KMS-11 (cell line): Measurements from ENCODE around the gene ADGRG6.
"Not testable (repeated sequence)": the region's sequence is repeated elsewhere in the genome, so short reads cannot be mapped to it uniquely, and the experiment has no call there.

Experiments
- H2AFZ ChIP-seq: fragments of 200-600 bp; sonication (generic); 2 replicates; pipeline ENCODE4 v1.6.1; 2016; ENCODE audit warnings: antibody characterized with exemption, mixed run types, low read depth
- H3K27ac ChIP-seq: fragments of 200-600 bp; sonication (generic); 2 replicates; pipeline ENCODE4 v1.6.1; 2016; ENCODE audit warnings: mild to moderate bottlenecking, mixed run types
- H3K27me3 ChIP-seq: fragments of 200-600 bp; sonication (generic); 2 replicates; pipeline ENCODE4 v1.6.1; 2017; ENCODE audit warnings: mild to moderate bottlenecking, low read depth, mixed run types, moderate library complexity; ENCODE audit not compliant: insufficient read depth
- H3K36me3 ChIP-seq: fragments of 200-600 bp; sonication (generic); 2 replicates; pipeline ENCODE4 v1.6.1; 2017; ENCODE audit warnings: mild to moderate bottlenecking, mixed run types; ENCODE audit not compliant: insufficient read depth
- H3K4me1 ChIP-seq: fragments of 200-600 bp; sonication (generic); 2 replicates; pipeline ENCODE4 v1.6.1; 2016; ENCODE audit warnings: mild to moderate bottlenecking, low read depth, mixed run types; ENCODE audit not compliant: poor library complexity, severe bottlenecking
- H3K4me2 ChIP-seq: fragments of 200-600 bp; sonication (generic); 2 replicates; pipeline ENCODE4 v1.7.0; 2016; ENCODE audit warnings: mild to moderate bottlenecking, mixed run types
- H3K4me3 ChIP-seq: fragments of 200-600 bp; sonication (generic); IDR thresholded peaks from 2 replicates; pipeline ENCODE4 v1.6.1; 2017; ENCODE audit warnings: low read depth, low read length, mixed read lengths; ENCODE audit not compliant: insufficient read depth
- H3K79me2 ChIP-seq: fragments of 200-600 bp; sonication (generic); 2 replicates; pipeline ENCODE4 v1.6.1; 2016; ENCODE audit warnings: low read depth, mixed run types; ENCODE audit not compliant: insufficient read depth
- H3K9ac ChIP-seq: fragments of 200-600 bp; sonication (generic); 2 replicates; pipeline ENCODE4 v1.6.1; 2016; ENCODE audit warnings: mild to moderate bottlenecking, mixed run types
- H4K20me1 ChIP-seq: fragments of 200-600 bp; sonication (generic); 2 replicates; pipeline ENCODE4 v1.6.1; 2016; ENCODE audit warnings: mild to moderate bottlenecking, mixed run types; ENCODE audit not compliant: insufficient read depth
- TF ChIP-seq, protein P1 (sequence below): fragments of 200-600 bp; sonication (generic); conservative IDR thresholded peaks from 2 replicates; pipeline ENCODE4 v1.6.1; 2017; ENCODE audit warnings: low read depth, mild to moderate bottlenecking, antibody characterized with exemption, low read length, moderate library complexity, mixed read lengths

ADGRG6 gene

DNA sequence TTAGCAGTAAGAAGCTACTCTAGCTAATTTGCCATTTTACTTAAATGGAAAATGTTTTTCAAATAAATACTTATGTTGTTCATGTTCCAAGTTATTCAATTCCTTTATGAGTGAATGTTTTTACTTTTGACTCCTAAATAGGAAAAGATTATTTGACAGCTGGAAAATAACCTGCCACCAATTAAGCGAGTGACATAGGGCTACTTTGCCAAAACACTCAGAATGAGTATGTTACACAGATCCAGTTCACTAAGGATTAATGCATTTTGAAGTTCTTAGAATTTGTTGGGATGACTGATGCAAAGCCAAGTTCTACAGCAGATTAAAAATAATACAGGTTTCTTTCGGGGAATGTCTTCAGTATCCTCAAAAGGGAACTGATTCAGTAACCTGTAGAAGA is 144.4 kb downstream of the ADGRG6 start:
- Histone ChIP-seq H3K27me3 (no peaks in the 10 kb centered on the region), H3K4me1 (no peaks in the 10 kb centered on the region), H3K4me3 (no peak overlapping the region), H3K4me2 (no peak overlapping the region), H4K20me1 (no peaks in the 10 kb centered on the region), H3K9ac (no peak overlapping the region), H3K36me3 (no peaks in the 10 kb centered on the region), H2AFZ (no peak overlapping the region), H3K79me2 (no peaks in the 10 kb centered on the region), H3K27ac (no peak overlapping the region)
- TF ChIP-seq, protein P1, sequence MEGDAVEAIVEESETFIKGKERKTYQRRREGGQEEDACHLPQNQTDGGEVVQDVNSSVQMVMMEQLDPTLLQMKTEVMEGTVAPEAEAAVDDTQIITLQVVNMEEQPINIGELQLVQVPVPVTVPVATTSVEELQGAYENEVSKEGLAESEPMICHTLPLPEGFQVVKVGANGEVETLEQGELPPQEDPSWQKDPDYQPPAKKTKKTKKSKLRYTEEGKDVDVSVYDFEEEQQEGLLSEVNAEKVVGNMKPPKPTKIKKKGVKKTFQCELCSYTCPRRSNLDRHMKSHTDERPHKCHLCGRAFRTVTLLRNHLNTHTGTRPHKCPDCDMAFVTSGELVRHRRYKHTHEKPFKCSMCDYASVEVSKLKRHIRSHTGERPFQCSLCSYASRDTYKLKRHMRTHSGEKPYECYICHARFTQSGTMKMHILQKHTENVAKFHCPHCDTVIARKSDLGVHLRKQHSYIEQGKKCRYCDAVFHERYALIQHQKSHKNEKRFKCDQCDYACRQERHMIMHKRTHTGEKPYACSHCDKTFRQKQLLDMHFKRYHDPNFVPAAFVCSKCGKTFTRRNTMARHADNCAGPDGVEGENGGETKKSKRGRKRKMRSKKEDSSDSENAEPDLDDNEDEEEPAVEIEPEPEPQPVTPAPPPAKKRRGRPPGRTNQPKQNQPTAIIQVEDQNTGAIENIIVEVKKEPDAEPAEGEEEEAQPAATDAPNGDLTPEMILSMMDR, result no peak

DNA sequence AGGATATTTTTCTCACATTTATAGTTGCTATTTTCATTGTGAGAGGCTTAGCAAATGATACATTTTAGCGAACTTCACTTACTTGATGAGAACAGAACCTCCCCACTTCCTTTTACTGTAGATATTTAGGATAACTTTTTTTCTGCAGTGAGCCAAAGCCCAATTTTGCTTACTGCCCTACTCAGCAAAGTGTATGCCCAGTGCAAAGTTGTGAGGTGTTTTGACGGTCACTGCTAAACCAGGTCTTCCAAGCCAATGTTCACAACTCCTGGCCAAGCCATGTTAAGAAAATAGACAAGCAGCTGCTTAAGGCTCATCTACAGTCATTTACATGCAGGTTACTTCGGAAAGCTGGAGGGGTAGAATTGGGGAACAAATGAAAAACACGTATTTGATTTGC is 144.8 kb downstream of the ADGRG6 start:
- H2AFZ ChIP-seq, result no peak overlapping the region
- no peaks in the 10 kb centered on the region for H3K36me3 ChIP-seq
- no peak overlapping the region for H3K4me3 ChIP-seq
- H3K9ac ChIP-seq, result no peak overlapping the region
- TF ChIP-seq, protein P1, result no peak
- H3K4me2 ChIP-seq, result no peak overlapping the region
- H3K79me2 ChIP-seq, result no peaks in the 10 kb centered on the region
- no peaks in the 10 kb centered on the region for H3K4me1 ChIP-seq
- no peaks in the 10 kb centered on the region for H4K20me1 ChIP-seq
- H3K27ac ChIP-seq, result no peak overlapping the region
- H3K27me3 ChIP-seq, result no peaks in the 10 kb centered on the region

DNA sequence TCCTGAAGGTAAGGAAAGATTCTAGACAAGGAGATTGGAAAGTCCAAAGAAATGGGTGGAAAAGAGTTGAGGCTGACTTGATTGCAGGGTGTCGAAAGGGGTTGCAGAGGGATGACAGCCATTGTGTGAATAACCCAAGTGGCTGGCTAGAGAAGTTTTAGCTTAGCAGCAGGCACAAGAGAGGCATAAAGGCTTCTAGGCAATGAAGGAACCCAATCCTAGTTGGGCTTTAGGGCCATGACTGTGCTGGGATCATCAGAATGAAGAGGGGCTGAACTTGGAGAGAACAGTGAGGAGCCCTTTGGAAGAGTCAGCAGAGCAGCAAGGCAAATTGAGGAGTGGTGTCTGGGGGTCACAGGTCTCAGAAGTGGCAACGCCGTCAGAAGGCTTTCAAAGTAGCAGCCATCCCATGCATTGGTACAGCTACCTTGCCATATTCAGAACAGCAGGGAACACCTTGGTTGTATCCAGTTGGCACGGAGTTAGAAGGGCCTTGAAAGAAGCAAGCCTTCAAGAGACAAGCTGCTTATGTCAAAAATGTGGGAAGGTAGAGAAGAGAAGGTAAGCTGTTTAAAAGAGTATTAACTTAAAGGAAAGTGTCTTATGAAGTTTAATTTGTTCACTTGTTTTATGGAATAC is 146.4 kb downstream of the ADGRG6 start:
- H3K36me3 ChIP-seq, result no peaks in the 10 kb centered on the region
- H3K79me2 ChIP-seq, result no peaks in the 10 kb centered on the region
- no peak overlapping the region for H2AFZ ChIP-seq
- no peak overlapping the region for H3K4me3 ChIP-seq
- TF ChIP-seq, protein P1, result no peak
- H3K27ac ChIP-seq, result no peak overlapping the region
- H3K9ac ChIP-seq, result no peak overlapping the region
- no peaks in the 10 kb centered on the region for H3K4me1 ChIP-seq
- H4K20me1 ChIP-seq, result no peaks in the 10 kb centered on the region
- no peaks in the 10 kb centered on the region for H3K27me3 ChIP-seq
- H3K4me2 ChIP-seq, result no peak overlapping the region

DNA sequence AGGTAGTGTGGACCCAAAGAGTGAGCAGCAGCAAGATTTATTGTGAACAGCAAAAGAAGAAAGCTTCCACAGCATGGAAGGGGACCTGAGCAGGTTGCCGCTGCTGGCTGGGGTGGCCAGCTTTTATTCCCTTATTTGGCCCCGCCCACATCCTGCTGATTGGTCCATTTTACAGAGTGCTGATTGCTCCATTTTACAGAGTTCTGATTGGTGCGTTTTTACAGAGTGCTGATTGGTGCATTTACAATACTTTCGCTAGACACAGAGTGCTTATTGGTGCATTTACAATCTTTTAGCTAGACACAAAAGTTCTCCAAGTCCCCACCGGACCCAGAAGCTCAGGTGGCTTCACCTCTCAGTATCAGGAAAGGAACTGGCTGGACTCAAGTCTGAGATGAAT is 149.0 kb downstream of the ADGRG6 start:
- H3K4me2 ChIP-seq, H3K36me3 ChIP-seq, H3K9ac ChIP-seq, H3K27ac ChIP-seq, H4K20me1 ChIP-seq, H3K4me1 ChIP-seq, H3K79me2 ChIP-seq, H3K27me3 ChIP-seq, H3K4me3 ChIP-seq, H2AFZ ChIP-seq: not testable (repeated sequence)

DNA sequence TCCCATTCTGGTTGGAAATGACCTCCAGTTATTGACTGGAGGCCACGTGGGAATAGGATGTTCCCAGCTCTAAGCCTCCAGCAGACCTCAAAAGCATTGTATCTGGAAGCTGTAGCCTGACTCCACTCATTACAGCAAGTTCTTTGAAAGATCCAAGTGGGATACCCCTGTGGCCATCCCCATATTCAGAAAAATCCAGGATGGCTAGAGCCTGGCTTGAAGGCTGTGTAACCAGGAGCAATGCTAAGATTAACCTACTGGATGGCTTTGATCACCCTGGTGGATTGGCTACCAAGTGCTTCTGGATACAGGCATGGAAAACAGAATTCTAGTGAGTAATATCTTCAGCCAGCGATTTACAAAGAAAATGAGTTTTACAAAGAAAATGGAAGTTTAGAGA is 151.2 kb downstream of the ADGRG6 start:
- TF ChIP-seq, protein P1, result no peak
- H3K4me2 ChIP-seq, result no peak overlapping the region
- no peak overlapping the region for H3K9ac ChIP-seq
- H2AFZ ChIP-seq, result no peak overlapping the region
- H3K4me3 ChIP-seq, result no peak overlapping the region
- no peaks in the 10 kb centered on the region for H4K20me1 ChIP-seq
- peaks cover 13% of the 10 kb centered on the region for H3K4me1 ChIP-seq
- no peaks in the 10 kb centered on the region for H3K36me3 ChIP-seq
- no peaks in the 10 kb centered on the region for H3K27me3 ChIP-seq
- H3K27ac ChIP-seq, result no peak overlapping the region
- no peaks in the 10 kb centered on the region for H3K79me2 ChIP-seq

DNA sequence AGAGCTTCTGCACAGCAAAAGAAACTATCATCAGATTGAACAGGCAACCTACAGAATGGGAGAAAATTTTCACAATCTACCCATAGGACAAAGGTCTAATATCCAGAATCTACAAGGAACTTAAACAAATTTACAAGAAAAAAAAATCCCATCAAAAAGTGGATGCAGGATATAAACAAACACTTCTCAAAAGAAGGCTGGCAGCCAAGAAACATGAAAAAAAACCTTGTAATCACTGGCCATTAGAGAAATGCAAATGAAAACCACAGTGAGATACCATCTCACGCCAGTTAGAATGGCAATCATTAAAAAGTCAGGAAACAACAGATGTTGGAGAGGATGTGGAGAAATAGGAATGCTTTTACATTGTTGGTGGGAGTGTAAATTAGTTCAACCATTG is 152.4 kb downstream of the ADGRG6 start:
- H4K20me1 ChIP-seq, H3K4me2 ChIP-seq: not testable (repeated sequence)

DNA sequence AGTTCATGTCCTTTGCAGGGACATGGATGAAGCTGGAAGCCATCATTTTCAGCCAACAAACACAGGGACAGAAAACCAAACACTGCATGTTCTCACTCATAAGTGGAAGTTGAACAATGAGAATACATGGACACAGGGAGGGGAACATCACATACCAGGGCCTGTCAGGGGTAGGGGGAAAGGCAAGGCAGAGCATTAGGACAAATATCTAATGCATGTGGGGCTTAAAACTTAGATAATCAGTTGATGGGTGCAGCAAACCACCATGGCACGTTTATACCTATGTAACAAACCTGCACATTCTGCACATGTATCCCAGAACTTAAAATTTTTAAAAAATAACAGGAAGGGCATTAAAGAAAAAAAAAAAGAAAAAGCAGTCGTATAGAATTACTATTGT is 153.0 kb downstream of the ADGRG6 start:
- H3K9ac ChIP-seq, H3K27ac ChIP-seq, H4K20me1 ChIP-seq, H3K4me2 ChIP-seq, H3K36me3 ChIP-seq, H3K27me3 ChIP-seq, H3K4me3 ChIP-seq, H2AFZ ChIP-seq, H3K79me2 ChIP-seq: not testable (repeated sequence)
- H3K4me1 ChIP-seq, result peaks cover 13% of the 10 kb centered on the region

More for the DNA sequence above, 152.4 kb downstream of the ADGRG6 start:
- H3K79me2 ChIP-seq, H3K27me3 ChIP-seq, H3K27ac ChIP-seq, H3K9ac ChIP-seq, H2AFZ ChIP-seq, H3K36me3 ChIP-seq, H3K4me3 ChIP-seq: not testable (repeated sequence)
- H3K4me1 ChIP-seq, result peaks cover 13% of the 10 kb centered on the region
